ENCODE measurements around the gene TAF13. TPM values are rescaled to one million over a fixed set of nuclear protein-coding genes. Genes with fewer than 3 reads are reported as not detected.

Gene TAF13
- total and polyA plus RNA-seq, 8 donors = 27.9 to 66.7 (median 36.3) TPM

DNA sequence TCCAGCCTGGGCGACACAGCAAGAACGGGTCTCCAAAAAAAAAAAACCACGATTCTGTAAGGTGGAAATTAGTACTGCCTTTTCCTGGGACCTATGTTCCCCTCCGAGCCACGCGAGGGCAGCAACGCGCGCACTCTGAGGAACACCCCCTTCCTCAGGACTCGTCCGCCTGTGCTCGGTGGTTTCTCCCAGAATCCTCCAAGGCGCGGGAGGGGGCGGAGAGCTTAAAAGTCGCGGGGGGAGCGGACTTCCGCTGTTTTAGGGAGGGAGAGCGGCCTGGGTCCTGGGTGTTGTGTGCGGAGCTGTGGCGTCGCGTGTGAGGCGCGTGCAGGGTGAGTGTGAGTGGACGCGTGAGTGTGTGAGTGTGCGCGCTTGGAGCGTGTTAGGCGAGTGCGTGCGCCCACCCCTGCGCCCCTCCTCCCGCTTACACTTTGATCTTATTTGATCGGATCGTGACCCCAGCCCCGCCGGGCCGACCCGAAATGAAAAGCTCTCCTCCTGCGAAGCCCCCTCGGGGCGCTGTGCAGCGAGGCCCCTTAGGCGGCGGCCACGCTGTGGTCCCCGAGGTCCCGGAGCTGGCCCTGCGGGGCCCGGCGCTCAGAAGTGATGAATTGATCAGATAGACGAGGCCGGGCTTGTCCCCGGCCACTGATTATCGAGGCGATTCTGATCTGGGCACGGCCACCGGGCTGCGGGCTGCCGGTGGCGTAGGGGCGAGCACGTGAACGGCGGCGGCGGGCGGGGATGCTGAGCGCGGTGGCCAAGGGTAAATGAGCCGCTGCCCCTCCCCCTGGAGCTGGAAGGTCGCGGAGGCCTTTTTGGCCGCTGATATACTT is 24.4 kb upstream of the TAF13 start:
- DNase-seq = peak; percentile 95 to 98 (median 98)
- intact Hi-C loops (cut with DNase I) = no loop called here
- Histone ChIP-seq H3K27me3 (no peaks in the 10 kb centered on the region), H3K36me3 (peaks cover 0 to 2% of the 10 kb centered on the region in 2 donors), H3K27ac (peak overlapping the region; percentile 94 to 95), H3K4me1 (peaks cover 4 to 28% of the 10 kb centered on the region in 2 donors), H3K9me3 (no peaks in the 10 kb centered on the region), H3K4me3 (peak overlapping the region; percentile 95 to 96)
- TF ChIP-seq, protein P1, sequence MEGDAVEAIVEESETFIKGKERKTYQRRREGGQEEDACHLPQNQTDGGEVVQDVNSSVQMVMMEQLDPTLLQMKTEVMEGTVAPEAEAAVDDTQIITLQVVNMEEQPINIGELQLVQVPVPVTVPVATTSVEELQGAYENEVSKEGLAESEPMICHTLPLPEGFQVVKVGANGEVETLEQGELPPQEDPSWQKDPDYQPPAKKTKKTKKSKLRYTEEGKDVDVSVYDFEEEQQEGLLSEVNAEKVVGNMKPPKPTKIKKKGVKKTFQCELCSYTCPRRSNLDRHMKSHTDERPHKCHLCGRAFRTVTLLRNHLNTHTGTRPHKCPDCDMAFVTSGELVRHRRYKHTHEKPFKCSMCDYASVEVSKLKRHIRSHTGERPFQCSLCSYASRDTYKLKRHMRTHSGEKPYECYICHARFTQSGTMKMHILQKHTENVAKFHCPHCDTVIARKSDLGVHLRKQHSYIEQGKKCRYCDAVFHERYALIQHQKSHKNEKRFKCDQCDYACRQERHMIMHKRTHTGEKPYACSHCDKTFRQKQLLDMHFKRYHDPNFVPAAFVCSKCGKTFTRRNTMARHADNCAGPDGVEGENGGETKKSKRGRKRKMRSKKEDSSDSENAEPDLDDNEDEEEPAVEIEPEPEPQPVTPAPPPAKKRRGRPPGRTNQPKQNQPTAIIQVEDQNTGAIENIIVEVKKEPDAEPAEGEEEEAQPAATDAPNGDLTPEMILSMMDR (IDR thresholded peaks at IDR 0.05) = peak; percentile 85 to 86
- peak; percentile 98 for ATAC-seq

DNA sequence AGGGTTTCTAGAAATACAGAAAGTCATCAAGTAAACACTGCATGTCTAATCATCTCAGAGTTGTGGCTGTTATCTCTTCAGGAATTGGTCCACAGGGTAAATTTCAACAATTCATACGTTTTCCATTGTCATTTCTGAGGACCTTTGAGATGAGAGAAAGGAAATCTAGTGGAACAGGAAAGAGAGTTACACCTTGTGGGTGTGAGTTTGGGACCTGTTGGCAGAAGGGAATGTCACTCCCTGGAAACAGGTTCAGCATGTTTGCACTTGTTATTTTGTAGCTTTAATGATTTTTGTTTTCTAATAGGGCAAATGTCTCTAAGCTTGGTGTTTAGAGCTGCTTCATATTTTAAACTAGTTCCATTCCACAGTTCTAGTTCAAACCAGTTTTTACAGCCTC is 20.3 kb upstream of the TAF13 start:
- intact Hi-C loops (cut with DNase I) = no loop called here
- DNase-seq (no peak), ATAC-seq (no peak)
- peak overlapping the region in 1 of 2 donors; percentile 1 for H3K27ac ChIP-seq
- H3K36me3 ChIP-seq = peaks cover 0 to 25% of the 10 kb centered on the region in 2 donors
- no peaks in the 10 kb centered on the region for H3K27me3 ChIP-seq
- H3K4me3 ChIP-seq = no peak overlapping the region
- peaks cover 4 to 58% of the 10 kb centered on the region in 2 donors for H3K4me1 ChIP-seq
- TF ChIP-seq, protein P1 (IDR thresholded peaks at IDR 0.05) = no peak
- H3K9me3 ChIP-seq = no peaks in the 10 kb centered on the region

DNA sequence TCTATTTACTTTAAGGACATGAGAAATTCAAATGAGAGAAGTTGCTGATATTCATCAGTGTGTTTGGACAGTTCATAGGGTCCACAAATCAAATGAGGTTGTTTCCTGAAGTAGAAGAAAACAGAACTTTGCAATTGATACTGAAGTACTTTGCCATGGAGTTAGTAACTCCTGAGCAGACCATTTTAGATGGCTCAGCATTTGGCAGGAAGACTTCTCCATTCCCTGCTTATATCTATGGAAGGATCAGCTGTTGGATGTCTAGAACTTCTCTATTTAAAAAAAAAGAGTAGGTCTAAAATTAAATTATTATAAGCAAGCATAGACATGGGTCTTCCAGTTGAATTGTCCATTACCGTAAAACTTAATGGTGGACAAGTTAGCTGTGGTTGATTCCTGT is 19.8 kb upstream of the TAF13 start:
- H3K9me3 ChIP-seq = no peaks in the 10 kb centered on the region
- peak overlapping the region in 1 of 2 donors; percentile 1 for H3K27ac ChIP-seq
- no peak for DNase-seq

DNA sequence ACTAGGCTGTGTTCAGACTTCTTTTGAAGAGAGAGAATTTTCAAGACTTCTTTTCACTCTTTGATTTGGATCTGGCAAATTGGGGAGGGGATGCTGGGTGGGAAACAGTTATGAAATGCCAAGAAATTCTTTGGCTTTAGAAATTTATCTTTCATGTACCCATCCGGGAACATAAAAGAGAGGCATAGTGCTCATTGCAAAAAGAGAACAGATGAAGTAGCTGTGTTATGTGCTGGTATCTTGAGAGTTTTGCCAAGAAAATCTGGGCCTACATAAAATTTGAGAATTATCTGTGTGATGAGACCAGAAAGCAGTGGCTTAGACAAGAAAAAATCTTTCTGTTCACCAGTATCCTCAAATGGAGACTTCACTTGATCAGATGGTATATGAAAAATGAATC is 19.1 kb upstream of the TAF13 start:
- ATAC-seq = no peak
- peaks cover 4 to 57% of the 10 kb centered on the region in 2 donors for H3K4me1 ChIP-seq
- peak overlapping the region in 1 of 2 donors; percentile 13 for H3K27ac ChIP-seq
- intact Hi-C loops (cut with DNase I) = no loop called here
- H3K9me3 ChIP-seq = no peaks in the 10 kb centered on the region
- no peaks in the 10 kb centered on the region for H3K27me3 ChIP-seq
- TF ChIP-seq, protein P1 (IDR thresholded peaks at IDR 0.05) = no peak
- no peak overlapping the region for H3K4me3 ChIP-seq
- H3K36me3 ChIP-seq = peaks cover 0 to 25% of the 10 kb centered on the region in 2 donors
- no peak for DNase-seq

More for the DNA sequence above, 19.8 kb upstream of the TAF13 start:
- Histone ChIP-seq H3K36me3 (peaks cover 0 to 25% of the 10 kb centered on the region in 2 donors), H3K4me1 (peaks cover 4 to 54% of the 10 kb centered on the region in 2 donors), H3K4me3 (no peak overlapping the region), H3K27me3 (no peaks in the 10 kb centered on the region)
- intact Hi-C loops (cut with DNase I) = no loop called here
- TF ChIP-seq, protein P1 (IDR thresholded peaks at IDR 0.05) = no peak
- ATAC-seq = no peak

DNA sequence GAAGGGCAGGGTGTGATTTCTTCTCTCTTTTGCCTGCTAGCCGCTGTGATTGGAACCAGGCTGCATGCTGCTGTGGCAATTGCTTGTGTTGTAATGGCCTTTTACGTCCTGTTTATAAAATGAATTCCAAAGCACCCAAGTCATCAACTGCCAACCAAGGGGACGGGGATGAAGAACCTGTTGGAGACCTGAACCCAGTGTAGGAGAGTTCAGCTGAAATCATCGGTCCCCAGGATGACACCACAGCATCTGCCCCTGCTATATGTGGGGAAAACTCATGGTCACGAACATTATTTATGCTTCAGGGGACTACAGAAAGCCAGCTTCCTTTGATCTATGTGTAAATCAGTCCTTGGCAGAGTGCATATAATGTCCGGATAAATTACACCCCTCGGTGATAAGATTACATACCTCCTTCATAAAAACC is 18.6 kb upstream of the TAF13 start:
- ATAC-seq (no peak), DNase-seq (no peak)
- intact Hi-C loops (cut with DNase I) = no loop called here
- H3K27me3 ChIP-seq = no peaks in the 10 kb centered on the region
- no peak overlapping the region for H3K4me3 ChIP-seq
- H3K4me1 ChIP-seq = peaks cover under 1 to 57% of the 10 kb centered on the region in 2 donors
- H3K9me3 ChIP-seq = no peaks in the 10 kb centered on the region
- peak overlapping the region in 1 of 2 donors; percentile 38 for H3K27ac ChIP-seq
- TF ChIP-seq, protein P1 (IDR thresholded peaks at IDR 0.05) = no peak
- peaks cover 0 to 25% of the 10 kb centered on the region in 2 donors for H3K36me3 ChIP-seq

Data from left lung (tissue), 10 donors.